ENCODE measurements around the gene NCAPG2.

The NCAPG2 gene

GRCh38 chr7:158732494-158733219 is 28.1 kb upstream of the NCAPG2 start:
- H3K4me3 ChIP-seq (ENCODE audit: low read depth, low read length), result no peak overlapping the region
- H3K4me2 ChIP-seq (ENCODE audit: low read length), result no peak overlapping the region
- no peak overlapping the region for H3K27ac ChIP-seq
- no peaks in the 10 kb centered on the region for H3K79me2 ChIP-seq
- no peaks in the 10 kb centered on the region for H3K4me1 ChIP-seq
- no peak overlapping the region for H2AFZ ChIP-seq
- H3K36me3 ChIP-seq (ENCODE audit: control insufficient read depth, insufficient read depth, low read length), result no peaks in the 10 kb centered on the region
- H3K9me3 ChIP-seq (ENCODE audit: control insufficient read depth, low read length), result no peaks in the 10 kb centered on the region
- no peak overlapping the region for H3K9ac ChIP-seq
- TF ChIP-seq, protein P1, sequence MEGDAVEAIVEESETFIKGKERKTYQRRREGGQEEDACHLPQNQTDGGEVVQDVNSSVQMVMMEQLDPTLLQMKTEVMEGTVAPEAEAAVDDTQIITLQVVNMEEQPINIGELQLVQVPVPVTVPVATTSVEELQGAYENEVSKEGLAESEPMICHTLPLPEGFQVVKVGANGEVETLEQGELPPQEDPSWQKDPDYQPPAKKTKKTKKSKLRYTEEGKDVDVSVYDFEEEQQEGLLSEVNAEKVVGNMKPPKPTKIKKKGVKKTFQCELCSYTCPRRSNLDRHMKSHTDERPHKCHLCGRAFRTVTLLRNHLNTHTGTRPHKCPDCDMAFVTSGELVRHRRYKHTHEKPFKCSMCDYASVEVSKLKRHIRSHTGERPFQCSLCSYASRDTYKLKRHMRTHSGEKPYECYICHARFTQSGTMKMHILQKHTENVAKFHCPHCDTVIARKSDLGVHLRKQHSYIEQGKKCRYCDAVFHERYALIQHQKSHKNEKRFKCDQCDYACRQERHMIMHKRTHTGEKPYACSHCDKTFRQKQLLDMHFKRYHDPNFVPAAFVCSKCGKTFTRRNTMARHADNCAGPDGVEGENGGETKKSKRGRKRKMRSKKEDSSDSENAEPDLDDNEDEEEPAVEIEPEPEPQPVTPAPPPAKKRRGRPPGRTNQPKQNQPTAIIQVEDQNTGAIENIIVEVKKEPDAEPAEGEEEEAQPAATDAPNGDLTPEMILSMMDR (IDR thresholded peaks at IDR 0.05), result no peak
- no peaks in the 10 kb centered on the region for H3K27me3 ChIP-seq (ENCODE audit: control insufficient read depth, insufficient read depth, low read length)

- H3K9me3 ChIP-seq (ENCODE audit: control insufficient read depth, low read length), result no peaks in the 10 kb centered on the region
- H2AFZ ChIP-seq, result no peak overlapping the region
- H3K4me2 ChIP-seq (ENCODE audit: low read length), result no peak overlapping the region
- no peaks in the 10 kb centered on the region for H3K79me2 ChIP-seq
- H3K9ac ChIP-seq, result no peak overlapping the region
- no peaks in the 10 kb centered on the region for H3K36me3 ChIP-seq (ENCODE audit: control insufficient read depth, insufficient read depth, low read length)
- H3K27ac ChIP-seq, result no peak overlapping the region
- H3K4me3 ChIP-seq (ENCODE audit: low read depth, low read length), result no peak overlapping the region
- H3K27me3 ChIP-seq (ENCODE audit: control insufficient read depth, insufficient read depth, low read length), result no peaks in the 10 kb centered on the region
- no peaks in the 10 kb centered on the region for H3K4me1 ChIP-seq
- TF ChIP-seq, protein P1 (IDR thresholded peaks at IDR 0.05), result no peak
These were observed 27.2 kb upstream of the NCAPG2 start for GRCh38 chr7:158731761-158732160.

DNA sequence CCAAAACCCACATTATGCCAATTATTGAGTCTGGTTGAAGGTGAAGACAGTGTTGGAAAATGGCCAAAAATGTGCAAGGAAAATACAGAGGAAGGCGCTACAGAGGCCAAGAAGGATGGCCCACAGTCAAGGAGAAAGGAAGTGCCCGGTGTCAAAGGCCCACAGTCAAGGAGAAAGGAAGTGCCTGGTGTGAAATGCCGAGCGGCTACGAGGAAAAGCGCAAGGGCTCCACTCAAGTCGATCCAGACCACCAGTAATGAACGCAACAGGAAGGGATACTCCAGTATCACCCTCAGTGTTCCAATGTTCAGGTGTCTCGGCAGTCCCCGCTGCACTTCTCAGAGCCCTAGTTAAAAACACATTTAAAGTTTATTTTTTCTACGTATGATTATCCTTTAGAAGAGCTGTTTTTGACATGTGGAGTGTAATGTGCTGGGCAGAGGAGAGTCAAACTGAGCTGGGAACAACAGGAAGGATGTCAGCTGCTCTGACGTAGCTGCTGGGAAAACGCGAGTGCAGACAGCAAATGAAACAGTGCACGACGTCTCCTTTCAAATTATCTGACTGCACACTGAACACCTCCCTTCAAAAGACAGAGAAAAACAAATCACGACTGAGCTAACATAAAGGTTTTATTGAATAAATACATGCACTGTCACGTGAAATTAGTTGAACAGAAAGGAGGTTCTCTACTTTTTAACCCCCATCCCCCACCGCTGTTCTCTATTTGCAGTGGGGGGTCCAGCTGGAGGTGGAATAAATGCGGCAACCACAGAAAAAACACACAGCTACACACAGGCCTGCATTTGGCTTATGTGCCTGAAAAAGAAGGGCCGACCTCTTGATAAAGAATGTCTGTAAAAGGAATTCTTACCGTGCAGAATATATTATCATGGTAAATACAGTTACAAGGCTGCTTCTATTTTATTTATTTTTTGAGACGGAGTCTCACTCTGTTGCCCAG is 26.1 kb upstream of the NCAPG2 start:
- H3K4me3 ChIP-seq (ENCODE audit: low read depth, low read length), result no peak overlapping the region
- H2AFZ ChIP-seq, result no peak overlapping the region
- no peaks in the 10 kb centered on the region for H3K27me3 ChIP-seq (ENCODE audit: control insufficient read depth, insufficient read depth, low read length)
- H3K79me2 ChIP-seq, result no peaks in the 10 kb centered on the region
- no peak overlapping the region for H3K9ac ChIP-seq
- H3K27ac ChIP-seq, result peak overlapping the region; percentile 15
- H3K36me3 ChIP-seq (ENCODE audit: control insufficient read depth, insufficient read depth, low read length), result no peaks in the 10 kb centered on the region
- H3K4me2 ChIP-seq (ENCODE audit: low read length), result no peak overlapping the region
- H3K4me1 ChIP-seq, result no peaks in the 10 kb centered on the region
- TF ChIP-seq, protein P1 (IDR thresholded peaks at IDR 0.05), result no peak
- H3K9me3 ChIP-seq (ENCODE audit: control insufficient read depth, low read length), result no peaks in the 10 kb centered on the region

- Histone ChIP-seq H3K9me3 (ENCODE audit: control insufficient read depth, low read length) (no peaks in the 10 kb centered on the region), H3K4me3 (ENCODE audit: low read depth, low read length) (no peak overlapping the region), H3K9ac (no peak overlapping the region), H2AFZ (no peak overlapping the region), H3K4me1 (no peaks in the 10 kb centered on the region), H3K36me3 (ENCODE audit: control insufficient read depth, insufficient read depth, low read length) (no peaks in the 10 kb centered on the region), H3K79me2 (no peaks in the 10 kb centered on the region), H3K27ac (peak overlapping the region; percentile 15), H3K27me3 (ENCODE audit: control insufficient read depth, insufficient read depth, low read length) (no peaks in the 10 kb centered on the region), H3K4me2 (ENCODE audit: low read length) (no peak overlapping the region)
- TF ChIP-seq, protein P1 (IDR thresholded peaks at IDR 0.05), result no peak
These were observed 25.2 kb upstream of the NCAPG2 start for GRCh38 chr7:158729646-158730382.
